ENCODE data around the gene ACOX1. TPM values are rescaled to one million over a fixed set of nuclear protein-coding genes. Genes with fewer than 3 reads are reported as not detected.
A peak's percentile ranks its signal among the peaks of the same experiment; 100 is the strongest.

ACOX1 gene
- total and polyA plus RNA-seq, 2 of the 13 experiments (the other 11 are each of a cell fraction or from before 2014, with no cell fraction given), result 86.4 to 120 TPM

- TF ChIP-seq TBX3 (IDR thresholded peaks at IDR 0.05; ENCODE audit: borderline replicate concordance) (no peak), CREBL2 (CRISPR knock-in tag; IDR thresholded peaks at IDR 0.05; ENCODE audit: borderline replicate concordance) (peak; percentile 93; the same call in 1 of the 2 replicates), ZNF781 (CRISPR knock-in tag; IDR thresholded peaks at IDR 0.05; ENCODE audit: borderline replicate concordance, not compliant biosample characterization) (no peak), ZNF549 (CRISPR knock-in tag; IDR thresholded peaks at IDR 0.05) (no peak), NR0B2 (CRISPR knock-in tag; IDR thresholded peaks at IDR 0.05) (peak; percentile 66; the same call in 1 of the 2 replicates), ZBTB7A (CRISPR knock-in tag; IDR thresholded peaks at IDR 0.05) (peak; percentile 31; the same call in 1 of the 2 replicates), IRF1 (CRISPR knock-in tag; IDR thresholded peaks at IDR 0.05; ENCODE audit: low read depth) (no peak), CHCHD3 (CRISPR knock-in tag; IDR thresholded peaks at IDR 0.05) (no peak; the same call in 1 of the 2 replicates), RXRB (CRISPR knock-in tag; IDR thresholded peaks at IDR 0.05; ENCODE audit: borderline replicate concordance) (no peak), RNF2 (conservative IDR thresholded peaks at IDR 0.05; ENCODE audit: low read depth) (peak; percentile 89; the same call in 1 of the 2 replicates), PTBP1 (IDR thresholded peaks at IDR 0.05; ENCODE audit: low read depth, low read length, poor library complexity, severe bottlenecking) (no peak), AFF4 (CRISPR knock-in tag; IDR thresholded peaks at IDR 0.05) (no peak), ZNF280D (CRISPR knock-in tag; IDR thresholded peaks at IDR 0.05) (no peak), U2AF1 (optimal IDR thresholded peaks at IDR 0.05; ENCODE audit: low read depth, low read length) (no peak), TAF15 (IDR thresholded peaks at IDR 0.05; ENCODE audit: low read depth, low read length, poor library complexity, severe bottlenecking) (no peak), ZNF576 (CRISPR knock-in tag; IDR thresholded peaks at IDR 0.05) (no peak), ZGPAT (CRISPR knock-in tag; IDR thresholded peaks at IDR 0.05) (no peak), SCMH1 (CRISPR knock-in tag; IDR thresholded peaks at IDR 0.05; ENCODE audit: borderline replicate concordance) (no peak)
These were observed 82.4 kb downstream of the ACOX1 start, which contains the start of gene TRIM65 (continued) for GRCh38 chr17:75896415-75897159.
